ENCODE results near the gene HGF. TPM values are rescaled to one million over a fixed set of nuclear protein-coding genes. Genes with fewer than 3 reads are reported as not detected.
"Not testable (repeated sequence)": the region's sequence is repeated elsewhere in the genome, so short reads cannot be mapped to it uniquely, and the experiment has no call there.

The HGF gene
- total RNA-seq: 10 to 100 TPM in 2 of 4 donors, 1 to 10 TPM in 2; 2.6 to 29.4 (median 10.1) TPM

DNA sequence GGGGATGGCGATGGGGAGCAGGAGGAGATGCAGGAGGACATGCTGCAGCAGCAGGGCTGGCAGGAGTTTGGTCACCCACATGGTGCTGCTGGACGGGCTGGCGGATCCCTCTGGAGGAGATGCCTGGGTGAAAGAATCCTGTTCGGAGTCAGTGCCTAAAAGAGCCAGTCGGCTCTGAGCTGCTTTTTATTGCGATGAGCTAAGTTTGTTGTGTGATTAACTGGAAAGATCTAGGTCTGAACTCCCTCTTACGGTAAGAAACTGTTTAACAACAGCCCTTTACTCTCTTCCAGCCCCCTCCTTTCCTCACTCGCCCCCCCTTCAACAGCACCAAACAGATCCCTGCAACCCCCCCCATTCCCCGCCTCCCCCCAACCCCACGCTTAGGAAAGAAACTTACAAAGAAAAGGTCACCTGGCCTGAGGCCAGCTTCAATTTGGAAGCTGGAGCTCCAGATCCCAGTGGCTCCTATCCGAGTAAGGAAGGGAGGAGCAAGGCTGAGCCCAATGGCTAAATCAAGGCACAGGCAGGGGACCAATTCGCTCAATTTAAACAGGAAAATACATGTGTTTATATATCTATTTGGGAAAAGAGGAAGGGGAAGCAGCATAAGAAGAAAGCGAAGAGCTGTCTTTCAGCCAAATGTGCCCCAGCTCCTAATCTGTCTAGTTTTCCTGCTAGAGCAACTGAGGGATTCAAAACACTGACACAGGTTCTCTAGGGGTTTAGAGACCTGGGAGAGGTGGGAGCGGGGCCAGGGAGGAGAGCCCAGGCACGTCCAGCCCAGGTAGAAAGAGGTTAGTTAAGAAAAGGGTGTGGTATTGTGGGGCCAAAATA is at the start of gene HGF:
Gene HGF, minus strand, starts transcription at position 157 of the 837 bp plus-strand sequence. Its CDS starts 76 bp downstream, at position 81.
- DNase-seq: peak; percentile 76 to 80
- intact Hi-C loops (cut with DNase I; ENCODE audit: low total_unique reads): no loop called here
- Histone ChIP-seq H3K27me3 (no peaks in the 10 kb centered on the region), H3K9me3 (no peaks in the 10 kb centered on the region), H3K4me1 (no peaks in the 10 kb centered on the region), H3K36me3 (no peaks in the 10 kb centered on the region), H3K4me3 (peak within 1 kb of the TSS; percentile 31 to 35), H3K27ac (peak within 1 kb of the TSS; percentile 52 to 61)
- TF ChIP-seq, protein P1, sequence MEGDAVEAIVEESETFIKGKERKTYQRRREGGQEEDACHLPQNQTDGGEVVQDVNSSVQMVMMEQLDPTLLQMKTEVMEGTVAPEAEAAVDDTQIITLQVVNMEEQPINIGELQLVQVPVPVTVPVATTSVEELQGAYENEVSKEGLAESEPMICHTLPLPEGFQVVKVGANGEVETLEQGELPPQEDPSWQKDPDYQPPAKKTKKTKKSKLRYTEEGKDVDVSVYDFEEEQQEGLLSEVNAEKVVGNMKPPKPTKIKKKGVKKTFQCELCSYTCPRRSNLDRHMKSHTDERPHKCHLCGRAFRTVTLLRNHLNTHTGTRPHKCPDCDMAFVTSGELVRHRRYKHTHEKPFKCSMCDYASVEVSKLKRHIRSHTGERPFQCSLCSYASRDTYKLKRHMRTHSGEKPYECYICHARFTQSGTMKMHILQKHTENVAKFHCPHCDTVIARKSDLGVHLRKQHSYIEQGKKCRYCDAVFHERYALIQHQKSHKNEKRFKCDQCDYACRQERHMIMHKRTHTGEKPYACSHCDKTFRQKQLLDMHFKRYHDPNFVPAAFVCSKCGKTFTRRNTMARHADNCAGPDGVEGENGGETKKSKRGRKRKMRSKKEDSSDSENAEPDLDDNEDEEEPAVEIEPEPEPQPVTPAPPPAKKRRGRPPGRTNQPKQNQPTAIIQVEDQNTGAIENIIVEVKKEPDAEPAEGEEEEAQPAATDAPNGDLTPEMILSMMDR (IDR thresholded peaks at IDR 0.05): peak in 2 of 4 experiments; percentile 28 to 30
- TF ChIP-seq POLR2A (IDR thresholded peaks at IDR 0.05): peak in 1 of 2 donors; percentile 23

DNA sequence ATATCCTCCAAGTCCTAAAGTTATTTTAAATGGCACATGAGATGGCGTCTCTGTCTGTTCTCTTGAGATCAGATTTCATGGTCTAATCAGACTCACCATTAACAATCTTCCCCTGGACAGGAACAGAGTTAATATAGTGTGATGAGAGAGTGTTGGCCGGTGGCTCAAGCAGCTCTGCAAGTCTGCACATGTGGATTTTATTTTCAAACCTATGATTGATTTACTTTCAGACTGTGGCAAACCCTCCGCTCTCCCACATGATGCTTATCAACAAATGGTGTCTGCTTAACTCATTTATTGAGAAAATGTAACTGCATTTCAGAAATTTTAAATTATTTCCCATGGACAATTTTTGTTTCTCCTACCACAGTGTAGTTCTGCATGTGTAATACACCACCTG is 46.5 kb upstream of the HGF start:
- Histone ChIP-seq H3K36me3 (no peaks in the 10 kb centered on the region), H3K4me1 (no peaks in the 10 kb centered on the region), H3K27me3 (no peaks in the 10 kb centered on the region), H3K27ac (no peak overlapping the region), H3K9me3 (no peaks in the 10 kb centered on the region), H3K4me3 (no peak overlapping the region)
- intact Hi-C loops (cut with DNase I; ENCODE audit: low total_unique reads): no loop called here
- TF ChIP-seq, protein P1 (IDR thresholded peaks at IDR 0.05): no peak
- no peak for TF ChIP-seq POLR2A (IDR thresholded peaks at IDR 0.05)
- no peak for DNase-seq

- H3K4me3 ChIP-seq; H3K9me3 ChIP-seq; DNase-seq; intact Hi-C loops (cut with DNase I; ENCODE audit: low total_unique reads); H3K27ac ChIP-seq; H3K27me3 ChIP-seq; H3K36me3 ChIP-seq; H3K4me1 ChIP-seq: not testable (repeated sequence)
Observed at GRCh38 chr7:81812866-81813476, 43.1 kb upstream of the HGF start.

DNA sequence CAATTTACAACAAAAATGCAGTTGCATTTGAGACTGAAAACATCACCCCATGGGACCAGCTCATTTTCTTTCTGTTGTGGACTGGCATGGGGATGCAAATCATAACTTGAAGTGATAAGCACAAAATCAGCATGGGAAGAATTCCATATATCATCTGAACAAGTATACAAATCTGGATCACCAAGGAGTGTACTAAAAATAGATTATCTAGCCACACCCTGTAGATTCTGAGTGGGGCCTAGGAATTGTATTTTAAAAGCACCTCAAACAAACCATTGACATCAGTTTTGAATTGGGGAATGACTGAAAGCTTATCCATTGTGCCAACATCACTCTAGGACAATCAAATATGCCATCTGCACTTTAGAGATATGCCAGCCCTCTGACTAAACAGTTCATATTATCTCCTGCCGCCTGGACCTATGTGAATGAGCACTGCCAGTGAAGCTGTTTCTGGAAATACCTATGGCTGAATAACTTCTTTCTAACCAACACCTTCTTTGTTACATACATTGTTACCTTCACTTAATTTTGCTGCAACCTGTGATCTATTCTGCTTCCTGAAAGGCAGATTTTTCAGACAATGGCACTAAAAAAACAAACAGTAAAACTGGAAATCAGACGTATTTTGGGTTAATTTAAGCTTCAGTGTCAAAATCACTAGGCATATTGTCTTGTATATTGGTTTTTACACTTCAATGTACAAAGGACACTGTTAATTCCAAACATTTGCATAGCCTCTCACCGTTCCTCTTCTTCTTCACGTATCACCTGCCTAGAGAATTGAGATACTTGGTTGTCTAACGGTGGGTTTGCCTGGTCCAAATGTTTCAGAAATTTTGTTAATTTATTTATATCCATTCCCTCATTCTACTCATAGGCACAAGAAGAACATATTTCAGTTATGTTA is 42.4 kb upstream of the HGF start:
- no peak for DNase-seq
- TF ChIP-seq, protein P1 (IDR thresholded peaks at IDR 0.05): no peak
- no peak for TF ChIP-seq POLR2A (IDR thresholded peaks at IDR 0.05)

DNA sequence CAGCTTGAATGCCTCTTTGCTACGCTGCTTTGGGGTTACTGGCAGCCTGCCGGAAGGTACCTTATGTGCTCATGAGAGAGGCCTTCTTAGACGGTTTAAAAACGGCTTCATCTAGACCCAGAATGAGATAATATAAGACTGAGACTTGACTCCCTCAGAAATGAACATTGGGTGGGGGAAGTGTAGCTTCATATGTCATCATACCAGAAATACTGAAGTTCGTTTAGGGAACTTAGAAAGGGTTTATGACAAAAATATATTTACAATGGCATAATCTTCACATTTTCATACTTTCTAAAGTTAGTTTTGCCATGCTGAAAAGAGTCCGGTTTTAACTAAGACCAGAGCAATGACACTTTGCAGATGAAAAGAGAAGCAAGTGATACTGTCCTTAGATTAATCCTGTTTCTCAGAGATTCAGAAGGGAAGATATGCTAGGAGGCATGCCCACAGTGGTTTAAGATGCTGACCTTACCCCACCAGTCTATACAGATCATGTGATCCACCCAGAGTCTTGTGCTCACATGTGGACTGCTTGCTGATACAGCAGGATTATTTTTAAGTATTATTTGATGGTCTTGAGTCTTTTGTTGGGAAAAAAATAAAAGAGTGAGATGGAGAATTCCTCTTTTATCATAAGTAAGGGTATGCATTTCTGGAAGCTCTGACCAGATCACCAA is 40.8 kb upstream of the HGF start:
- intact Hi-C loops (cut with DNase I; ENCODE audit: low total_unique reads): no loop called here
- TF ChIP-seq POLR2A (IDR thresholded peaks at IDR 0.05): no peak
- TF ChIP-seq, protein P1 (IDR thresholded peaks at IDR 0.05): no peak
- Histone ChIP-seq H3K9me3 (no peaks in the 10 kb centered on the region), H3K4me3 (no peak overlapping the region), H3K4me1 (no peaks in the 10 kb centered on the region), H3K27ac (no peak overlapping the region), H3K36me3 (no peaks in the 10 kb centered on the region), H3K27me3 (no peaks in the 10 kb centered on the region)
- no peak for DNase-seq

More for the DNA sequence above, 42.4 kb upstream of the HGF start:
- no peak overlapping the region for H3K27ac ChIP-seq
- H3K4me3 ChIP-seq: no peak overlapping the region
- H3K27me3 ChIP-seq: no peaks in the 10 kb centered on the region
- no peaks in the 10 kb centered on the region for H3K9me3 ChIP-seq
- intact Hi-C loops (cut with DNase I; ENCODE audit: low total_unique reads): no loop called here
- H3K36me3 ChIP-seq: no peaks in the 10 kb centered on the region
- H3K4me1 ChIP-seq: no peaks in the 10 kb centered on the region

DNA sequence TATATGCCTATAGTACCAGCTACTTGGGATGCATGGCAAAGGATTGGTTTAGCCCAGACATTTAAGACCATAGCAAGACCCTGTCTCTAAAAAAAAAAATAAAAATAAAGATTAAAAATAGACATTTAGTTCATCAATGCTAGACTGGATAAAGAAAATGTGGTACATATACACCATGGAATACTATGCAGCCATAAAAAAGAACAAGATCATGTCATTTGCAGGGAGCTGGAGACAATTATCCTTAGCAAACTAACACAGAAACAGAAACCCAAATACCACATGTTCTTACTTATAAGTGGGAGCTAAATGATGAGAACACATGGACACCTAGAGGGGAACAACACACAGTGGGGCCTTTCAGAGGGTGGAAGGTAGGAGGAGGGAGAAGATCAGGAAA is 38.5 kb upstream of the HGF start:
- H3K4me3 ChIP-seq; intact Hi-C loops (cut with DNase I; ENCODE audit: low total_unique reads): not testable (repeated sequence)

More for the DNA sequence above, 38.5 kb upstream of the HGF start:
- not testable (repeated sequence) for H3K27ac ChIP-seq, H3K27me3 ChIP-seq, H3K9me3 ChIP-seq, DNase-seq, H3K36me3 ChIP-seq, H3K4me1 ChIP-seq

All from uterus (tissue), 4 donors.